ENCODE results near the gene TEDC1. TPM values are rescaled to one million over a fixed set of nuclear protein-coding genes. Genes with fewer than 3 reads are reported as not detected.
"Not testable (repeated sequence)": the region's sequence is repeated elsewhere in the genome, so short reads cannot be mapped to it uniquely, and the experiment has no call there.

TEDC1 gene
- total RNA-seq, 2 experiments from 2014 or later: 44.1 to 47.0 TPM

DNA sequence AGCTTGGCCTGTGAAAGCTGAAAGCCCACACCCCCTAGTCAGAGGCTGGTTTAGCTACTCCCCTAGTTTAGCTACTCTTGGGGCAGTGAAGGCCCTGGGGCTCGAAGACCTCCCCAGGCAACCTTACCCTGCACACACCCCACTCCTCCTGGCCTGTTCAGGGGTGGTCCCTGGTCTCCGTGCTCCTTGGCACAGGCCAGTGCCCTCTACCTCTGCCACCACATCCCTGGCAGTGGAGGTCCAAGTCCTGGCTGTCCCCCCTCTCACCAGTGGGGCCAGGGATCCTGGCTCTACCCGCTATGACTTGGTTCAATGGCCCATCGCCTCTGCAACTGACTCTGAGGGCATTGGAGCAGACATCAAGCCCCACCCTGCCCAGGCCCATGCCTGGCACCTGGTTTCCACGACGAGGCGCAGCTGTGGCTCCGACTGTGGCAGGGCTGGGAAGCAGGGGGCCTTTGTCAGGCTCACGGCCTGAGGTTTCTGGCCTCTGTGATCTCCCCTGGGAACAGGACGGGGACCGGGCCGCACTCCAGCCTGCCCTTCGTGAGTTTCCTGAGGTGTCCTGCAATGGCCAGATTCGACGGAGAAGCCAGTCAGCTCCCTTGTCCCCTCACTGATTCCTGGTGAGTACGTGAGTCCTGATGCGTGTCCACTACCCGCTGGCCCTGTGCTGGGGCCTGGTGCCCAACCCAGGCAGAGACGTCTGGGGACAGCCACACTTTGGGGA, 41.0 kb downstream of the TEDC1 start:
- Mint-ChIP-seq H3K27me3 (peaks cover 2% of the 10 kb centered on the region), H3K9me3 (no peaks in the 10 kb centered on the region), H3K36me3 (ENCODE audit: low read depth) (no peaks in the 10 kb centered on the region), H3K27ac (no peak overlapping the region), H3K4me3 (peak overlapping the region; percentile 13), H3K4me1 (peaks cover 34% of the 10 kb centered on the region)
- POLR2A ChIA-PET: interaction anchor here (4.0 kb wide), 1 partner anchor 41 kb away, joined by 36 read pairs; the partner anchor contains the start of gene TEDC1
- DNase-seq: no peak
- CTCF ChIA-PET: interaction anchor here (0.8 kb wide), 2 partner anchors 51 to 162 kb away, joined by 3 read pairs; no protein-coding TSS in a partner anchor

- CTCF ChIA-PET: interaction anchor here (0.8 kb wide), 2 partner anchors 52 to 162 kb away, joined by 3 read pairs; no protein-coding TSS in a partner anchor
- Mint-ChIP-seq H3K4me1 (peaks cover 28% of the 10 kb centered on the region), H3K4me3 (no peak overlapping the region), H3K27ac (no peak overlapping the region), H3K36me3 (ENCODE audit: low read depth) (no peaks in the 10 kb centered on the region), H3K27me3 (no peaks in the 10 kb centered on the region), H3K9me3 (no peaks in the 10 kb centered on the region)
- POLR2A ChIA-PET: no interaction called here
- DNase-seq: no peak
Observed at GRCh38 chr14:105532735-105533141, 41.7 kb downstream of the TEDC1 start.

DNA sequence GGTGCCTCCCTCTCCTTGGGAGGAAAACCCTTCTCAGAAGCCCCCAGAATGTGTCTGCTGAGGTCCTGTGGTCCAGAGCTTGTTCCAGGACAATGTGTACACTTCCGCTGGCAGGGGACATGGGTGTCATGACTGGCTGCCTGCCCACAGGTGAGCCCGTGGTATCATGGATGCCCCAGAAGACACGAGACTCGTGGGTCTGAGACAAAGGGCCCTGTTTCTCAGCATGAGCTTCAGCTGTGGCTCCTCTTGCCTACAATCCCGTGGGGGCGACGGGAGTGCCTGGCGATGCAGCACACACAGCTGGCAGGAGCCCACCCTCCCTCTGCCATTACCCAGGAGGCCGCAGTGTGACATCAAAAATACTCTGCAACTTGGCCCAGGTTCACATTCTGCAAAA, 42.3 kb downstream of the TEDC1 start:
- Mint-ChIP-seq H3K4me3 (no peak overlapping the region), H3K36me3 (ENCODE audit: low read depth) (no peaks in the 10 kb centered on the region), H3K4me1 (peaks cover 26% of the 10 kb centered on the region), H3K27me3 (no peaks in the 10 kb centered on the region), H3K9me3 (no peaks in the 10 kb centered on the region), H3K27ac (no peak overlapping the region)
- DNase-seq: no peak
- POLR2A ChIA-PET: no interaction called here
- CTCF ChIA-PET: no interaction called here

DNA sequence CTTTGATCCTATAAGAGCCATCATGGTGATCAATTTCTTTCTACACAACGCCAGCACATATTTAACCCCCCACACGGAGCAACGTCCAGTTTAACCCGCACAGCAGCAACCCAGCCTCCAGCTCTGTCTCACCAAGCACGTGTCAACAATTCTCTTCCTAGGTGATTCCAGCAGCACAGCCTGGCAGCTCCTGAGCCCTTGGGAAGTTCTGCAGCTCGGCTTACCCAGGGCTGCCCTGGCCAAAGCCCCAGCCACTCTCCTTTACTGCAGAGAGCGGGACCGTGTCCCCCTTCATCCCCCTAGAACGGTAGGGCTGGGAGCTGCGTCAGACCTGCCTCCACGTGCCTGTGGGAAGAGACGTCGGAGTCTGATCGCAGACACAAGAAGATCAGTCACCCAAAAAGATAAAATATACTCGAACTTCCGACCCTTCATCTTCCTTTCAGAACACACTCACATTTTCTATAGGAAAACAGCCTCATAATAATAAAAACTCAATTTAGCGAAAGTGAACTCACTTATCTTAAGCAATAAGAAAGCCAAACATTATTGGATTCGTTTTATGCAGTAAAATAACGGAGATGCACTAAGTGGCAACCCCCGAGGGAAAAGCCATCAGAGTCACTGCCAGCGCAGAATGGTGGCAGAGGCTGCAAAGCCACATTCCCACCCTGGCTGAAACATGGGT, 42.9 kb downstream of the TEDC1 start:
- H3K9me3 Mint-ChIP-seq: no peaks in the 10 kb centered on the region
- no peak overlapping the region for H3K27ac Mint-ChIP-seq
- ChIA-PET POLR2A (no interaction called here), CTCF (no interaction called here)
- H3K36me3 Mint-ChIP-seq (ENCODE audit: low read depth): no peaks in the 10 kb centered on the region
- H3K4me3 Mint-ChIP-seq: no peak overlapping the region
- DNase-seq: no peak
- H3K27me3 Mint-ChIP-seq: no peaks in the 10 kb centered on the region
- peaks cover 23% of the 10 kb centered on the region for H3K4me1 Mint-ChIP-seq

- no peaks in the 10 kb centered on the region for H3K36me3 Mint-ChIP-seq (ENCODE audit: low read depth)
- peaks cover 19% of the 10 kb centered on the region for H3K4me1 Mint-ChIP-seq
- no peaks in the 10 kb centered on the region for H3K27me3 Mint-ChIP-seq
- no peak for DNase-seq
- H3K4me3 Mint-ChIP-seq: no peak overlapping the region
- ChIA-PET POLR2A (no interaction called here), CTCF (no interaction called here)
- no peaks in the 10 kb centered on the region for H3K9me3 Mint-ChIP-seq
- no peak overlapping the region for H3K27ac Mint-ChIP-seq
Observed at GRCh38 chr14:105534586-105534985, 43.5 kb downstream of the TEDC1 start.

GRCh38 chr14:105536051-105536450, 45.0 kb downstream of the TEDC1 start:
- H3K4me1 Mint-ChIP-seq: peaks cover 7% of the 10 kb centered on the region
- H3K4me3 Mint-ChIP-seq: no peak overlapping the region
- DNase-seq: no peak
- H3K9me3 Mint-ChIP-seq: no peaks in the 10 kb centered on the region
- H3K27me3 Mint-ChIP-seq: no peaks in the 10 kb centered on the region
- ChIA-PET POLR2A (no interaction called here), CTCF (interaction anchor here (1.2 kb wide), 1 partner anchor 12 kb away, joined by 3 read pairs; no protein-coding TSS in a partner anchor)
- H3K36me3 Mint-ChIP-seq (ENCODE audit: low read depth): no peaks in the 10 kb centered on the region
- H3K27ac Mint-ChIP-seq: no peak overlapping the region

- peaks cover 5% of the 10 kb centered on the region for H3K4me1 Mint-ChIP-seq
- no peaks in the 10 kb centered on the region for H3K36me3 Mint-ChIP-seq (ENCODE audit: low read depth)
- ChIA-PET CTCF (interaction anchor here (0.5 to 1.3 kb wide), 3 partner anchors 8 to 216 kb away, joined by 3 to 6 read pairs (median 3); no protein-coding TSS in a partner anchor), POLR2A (no interaction called here)
- DNase-seq: no peak
- H3K27me3 Mint-ChIP-seq: peaks cover 5% of the 10 kb centered on the region
- H3K27ac Mint-ChIP-seq: no peak overlapping the region
- H3K4me3 Mint-ChIP-seq: no peak overlapping the region
- no peaks in the 10 kb centered on the region for H3K9me3 Mint-ChIP-seq
Observed at GRCh38 chr14:105536691-105537579, 45.9 kb downstream of the TEDC1 start.

DNA sequence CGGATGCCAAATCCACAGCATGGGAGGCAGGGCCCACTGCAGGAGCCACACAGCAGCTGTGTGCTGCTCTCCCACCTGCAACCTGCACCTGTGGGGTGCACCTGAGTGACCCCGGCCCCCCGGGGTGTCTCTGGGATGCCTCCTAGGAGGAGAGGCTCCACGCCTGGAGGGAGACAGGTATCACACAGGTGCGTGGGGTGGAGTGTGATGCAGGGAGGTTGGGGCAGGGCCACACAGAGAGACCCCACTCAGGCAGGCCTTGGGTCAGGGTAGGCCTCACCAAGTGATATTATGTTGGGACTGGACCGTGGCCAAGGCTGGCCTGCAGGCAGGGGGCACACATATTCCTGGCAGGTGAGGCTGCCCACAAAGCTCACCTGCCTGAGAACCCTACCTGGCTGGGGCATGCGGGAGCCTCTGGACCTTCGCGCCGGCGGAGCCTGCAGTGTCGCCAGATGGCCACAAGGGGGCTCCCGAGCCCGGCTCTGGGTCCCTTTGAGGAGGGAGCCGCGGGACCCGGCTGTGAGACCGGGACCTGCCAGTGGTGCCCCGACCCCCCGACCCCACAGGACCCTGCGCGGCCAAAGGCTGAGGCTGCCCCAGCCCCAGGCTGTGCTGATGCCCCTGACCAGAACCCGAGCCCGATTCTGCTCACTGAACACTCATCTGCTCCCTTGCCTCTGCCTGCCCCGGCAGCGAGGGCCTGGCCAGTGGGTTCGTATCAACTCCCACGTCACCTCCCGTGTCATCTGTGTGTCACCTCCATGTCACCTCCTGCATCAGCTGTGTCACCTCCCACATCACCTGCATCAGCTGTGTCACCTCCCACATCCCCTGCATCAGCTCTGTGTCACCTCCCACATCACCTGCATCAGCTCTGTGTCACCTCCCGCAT, 46.8 kb downstream of the TEDC1 start:
- Mint-ChIP-seq H3K4me3 (no peak overlapping the region), H3K36me3 (ENCODE audit: low read depth) (no peaks in the 10 kb centered on the region), H3K9me3 (no peaks in the 10 kb centered on the region), H3K4me1 (peaks cover 1% of the 10 kb centered on the region), H3K27ac (no peak overlapping the region), H3K27me3 (peaks cover 5% of the 10 kb centered on the region)
- ChIA-PET POLR2A (no interaction called here), CTCF (interaction anchor here (0.5 to 1.3 kb wide), 5 partner anchors 7 to 1525 kb away, joined by 3 to 6 read pairs (median 4); no protein-coding TSS in a partner anchor)
- DNase-seq: peak; percentile 74

DNA sequence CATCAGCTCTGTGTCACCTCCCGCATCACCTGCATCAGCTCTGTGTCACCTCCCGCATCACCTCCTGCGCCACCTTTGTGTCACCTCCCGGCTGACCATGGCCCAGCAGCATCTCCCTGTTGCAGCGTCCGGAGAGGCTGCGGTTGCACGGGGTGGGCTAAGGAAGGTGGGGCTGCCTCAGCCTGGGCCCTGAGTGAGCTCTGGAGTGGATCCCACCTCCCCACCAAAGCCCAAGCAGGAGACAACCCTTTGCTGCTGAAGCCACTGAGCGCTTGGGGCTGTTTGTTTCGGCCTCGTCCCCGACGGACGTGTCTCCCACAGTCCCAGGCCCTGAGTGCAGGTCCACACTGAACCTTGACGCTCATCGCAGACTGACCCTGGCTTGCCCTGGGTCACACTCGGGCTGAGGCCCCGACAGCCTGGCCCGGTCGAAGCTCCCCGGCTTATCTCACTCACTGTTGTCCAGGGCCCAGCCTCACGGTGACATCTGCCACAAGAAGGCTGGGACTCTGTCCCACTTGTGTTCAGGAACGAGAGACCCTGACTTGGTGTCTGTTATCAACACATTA, 47.5 kb downstream of the TEDC1 start:
- no peak for DNase-seq
- H3K36me3 Mint-ChIP-seq (ENCODE audit: low read depth): no peaks in the 10 kb centered on the region

DNA sequence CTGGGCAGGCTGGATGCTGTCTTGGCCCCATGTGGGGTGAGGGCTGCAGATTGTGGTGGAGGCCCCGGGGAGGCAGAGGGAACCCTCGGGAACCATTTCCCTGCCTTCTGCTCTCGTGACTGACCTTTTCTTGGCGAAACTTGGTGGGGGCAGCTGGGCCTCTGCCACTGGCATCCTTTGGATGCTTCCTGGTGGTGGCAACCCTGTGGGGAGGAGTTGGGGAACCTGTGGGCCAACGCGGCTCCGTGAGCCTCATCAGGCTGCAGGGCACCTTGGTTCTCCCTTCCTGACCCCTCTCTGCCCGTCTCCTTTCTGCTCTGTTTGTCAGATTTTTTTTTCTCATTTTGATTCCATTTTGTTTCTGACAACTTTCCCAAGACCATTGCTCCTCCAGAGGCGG, 49.8 kb downstream of the TEDC1 start:
- Mint-ChIP-seq H3K27ac (no peak overlapping the region), H3K4me1 (no peaks in the 10 kb centered on the region), H3K36me3 (ENCODE audit: low read depth) (no peaks in the 10 kb centered on the region), H3K4me3 (no peak overlapping the region), H3K27me3 (peaks cover 16% of the 10 kb centered on the region), H3K9me3 (no peaks in the 10 kb centered on the region)
- CTCF ChIA-PET: no interaction called here
- no peak for DNase-seq
- POLR2A ChIA-PET: no interaction called here

More for the DNA sequence above, 47.5 kb downstream of the TEDC1 start:
- peaks cover 9% of the 10 kb centered on the region for H3K27me3 Mint-ChIP-seq
- no peaks in the 10 kb centered on the region for H3K9me3 Mint-ChIP-seq
- H3K4me3 Mint-ChIP-seq: no peak overlapping the region
- CTCF ChIA-PET: interaction anchor here (0.6 to 1.3 kb wide), 3 partner anchors 10 to 1526 kb away, joined by 3 to 4 read pairs (median 4); no protein-coding TSS in a partner anchor
- no peaks in the 10 kb centered on the region for H3K4me1 Mint-ChIP-seq
- POLR2A ChIA-PET: no interaction called here
- no peak overlapping the region for H3K27ac Mint-ChIP-seq

DNA sequence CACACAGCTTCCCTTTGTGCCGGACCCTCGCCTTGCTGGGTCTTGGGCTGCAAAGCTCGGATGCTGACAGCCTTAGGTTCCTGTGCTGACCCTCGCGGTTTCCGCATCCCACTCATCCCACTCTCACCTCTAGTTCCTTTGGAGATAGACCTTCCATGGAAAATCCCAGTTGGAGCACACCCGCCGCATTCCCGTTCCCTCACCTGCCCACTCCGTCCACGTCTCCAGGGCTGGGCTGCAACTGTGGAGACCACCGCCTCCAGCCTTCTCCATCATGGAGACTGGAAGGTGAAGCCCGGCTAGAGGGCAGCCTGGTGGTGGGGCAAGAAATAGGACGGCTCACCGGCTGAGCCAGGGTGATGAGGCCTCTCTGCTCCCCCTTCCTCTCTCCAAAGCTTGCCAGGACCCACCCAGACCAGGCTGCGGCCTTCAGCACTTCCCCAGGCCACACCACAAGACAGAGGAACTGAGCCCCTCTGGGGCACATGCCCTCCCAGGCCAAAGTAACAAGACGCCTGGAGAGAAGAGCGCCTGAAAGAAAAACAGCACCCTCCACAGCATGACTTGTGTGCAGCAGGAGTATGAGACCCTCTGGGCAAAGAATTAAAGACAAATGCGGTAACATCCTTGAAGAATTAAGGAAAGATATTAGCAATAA, 50.3 kb downstream of the TEDC1 start:
- Mint-ChIP-seq H3K9me3 (no peaks in the 10 kb centered on the region), H3K27me3 (peaks cover 16% of the 10 kb centered on the region), H3K27ac (no peak overlapping the region), H3K36me3 (ENCODE audit: low read depth) (no peaks in the 10 kb centered on the region), H3K4me3 (no peak overlapping the region), H3K4me1 (no peaks in the 10 kb centered on the region)
- DNase-seq: no peak
- ChIA-PET POLR2A (no interaction called here), CTCF (no interaction called here)

- H3K9me3 Mint-ChIP-seq; CTCF ChIA-PET; POLR2A ChIA-PET; H3K4me1 Mint-ChIP-seq; H3K4me3 Mint-ChIP-seq; H3K27ac Mint-ChIP-seq; DNase-seq; H3K36me3 Mint-ChIP-seq (ENCODE audit: low read depth): not testable (repeated sequence)
- peaks cover 18% of the 10 kb centered on the region for H3K27me3 Mint-ChIP-seq
Observed at GRCh38 chr14:105545676-105546075, 54.6 kb downstream of the TEDC1 start.
